Measurements from ENCODE around the gene SPSB4. TPM values are rescaled to one million over a fixed set of nuclear protein-coding genes. Genes with fewer than 3 reads are reported as not detected.

SPSB4 gene
- total and polyA plus RNA-seq, 2 donors (not counting 3 experiments of a cell fraction or from before 2014, with no cell fraction given): 0.06 to 0.22 TPM

- H3K27ac ChIP-seq (ENCODE audit: insufficient read depth, low read depth, low read length): no peak overlapping the region
- H3K4me3 ChIP-seq (replicated peaks in 1 of 3; ENCODE audit: insufficient read depth in 1 of 3, low read depth in 1 of 3, low read length in 3 of 3): no peak overlapping the region
- CTCF ChIA-PET: interaction anchor here (1.0 kb wide), 1 partner anchor 39 kb away, joined by 4 read pairs; no protein-coding TSS in a partner anchor
- H2AFZ ChIP-seq (ENCODE audit: low read depth, low read length): no peak overlapping the region
- intact Hi-C loops (cut with micrococcal nuclease): no loop called here
- no peak overlapping the region for H3K4me2 ChIP-seq (ENCODE audit: insufficient read depth, low read length)
- no peaks in the 10 kb centered on the region for H3K9me1 ChIP-seq (replicated peaks; ENCODE audit: control insufficient read depth, extremely low read depth, insufficient read depth, low read length)
- H3K36me3 ChIP-seq (ENCODE audit: control insufficient read depth in 2 of 2, extremely low read depth in 1 of 2, insufficient read depth in 2 of 2, low read length in 2 of 2): no peaks in the 10 kb centered on the region
- no TSS peak for BruUV-seq (replicated peaks)
- peaks cover 0 to 3% of the 10 kb centered on the region in 2 experiments for H3K27me3 ChIP-seq (ENCODE audit: control insufficient read depth in 2 of 2, insufficient read depth in 2 of 2, low read length in 2 of 2)
- FAIRE-seq (no peak), DNase-seq (ENCODE audit: low read depth, low spot score) (no peak)
- no peaks in the 10 kb centered on the region for H3K79me2 ChIP-seq (ENCODE audit: control insufficient read depth, insufficient read depth, low read length)
- H4K20me1 ChIP-seq (replicated peaks; ENCODE audit: control insufficient read depth, extremely low read depth, insufficient read depth, low read length): no peaks in the 10 kb centered on the region
- TF ChIP-seq POLR2AphosphoS5 (IDR thresholded peaks at IDR 0.05; ENCODE audit: insufficient read depth, low read depth, low read length) (no peak), FOS (IDR thresholded peaks at IDR 0.05; ENCODE audit: borderline replicate concordance, insufficient read depth, low read length) (no peak), MYC (IDR thresholded peaks at IDR 0.05; ENCODE audit: low read depth, low read length) (no peak), EZH2 (IDR thresholded peaks at IDR 0.05; ENCODE audit: borderline replicate concordance, low read depth, low read length, severe bottlenecking) (no peak), JUN (IDR thresholded peaks at IDR 0.05; ENCODE audit: borderline replicate concordance, insufficient read depth, insufficient read length, low read depth) (no peak), GATA2 (IDR thresholded peaks at IDR 0.05; ENCODE audit: insufficient read depth, insufficient read length, low read depth, low read length) (no peak), POLR2A (IDR thresholded peaks at IDR 0.05; ENCODE audit: low read depth, low read length) (no peak), MAX (IDR thresholded peaks at IDR 0.05; ENCODE audit: insufficient read depth, insufficient read length) (no peak), CTCF (IDR thresholded peaks at IDR 0.05; ENCODE audit: extremely low read depth in 1 of 2, insufficient read depth in 1 of 2, low read depth in 1 of 2, low read length in 2 of 2) (no peak)
- no peak overlapping the region for H3K9ac ChIP-seq (replicated peaks; ENCODE audit: extremely low read depth, insufficient read depth, low read length)
- dilution Hi-C loops (cut with MboI; ENCODE audit: extremely low pct_ligation_motif_present, low sequenced_read_pairs): no loop called here
- no peaks in the 10 kb centered on the region for H3K9me3 ChIP-seq (replicated peaks; ENCODE audit: control insufficient read depth, insufficient read depth, low read length)
- POLR2A ChIA-PET: no interaction called here
- H3K4me1 ChIP-seq (ENCODE audit: control insufficient read depth, extremely low read depth, insufficient read depth, low read length): no peaks in the 10 kb centered on the region
Observed at GRCh38 chr3:141067206-141067974, 16.2 kb downstream of the SPSB4 start.
